Measurements from ENCODE around the gene CBLB.

Gene CBLB

DNA sequence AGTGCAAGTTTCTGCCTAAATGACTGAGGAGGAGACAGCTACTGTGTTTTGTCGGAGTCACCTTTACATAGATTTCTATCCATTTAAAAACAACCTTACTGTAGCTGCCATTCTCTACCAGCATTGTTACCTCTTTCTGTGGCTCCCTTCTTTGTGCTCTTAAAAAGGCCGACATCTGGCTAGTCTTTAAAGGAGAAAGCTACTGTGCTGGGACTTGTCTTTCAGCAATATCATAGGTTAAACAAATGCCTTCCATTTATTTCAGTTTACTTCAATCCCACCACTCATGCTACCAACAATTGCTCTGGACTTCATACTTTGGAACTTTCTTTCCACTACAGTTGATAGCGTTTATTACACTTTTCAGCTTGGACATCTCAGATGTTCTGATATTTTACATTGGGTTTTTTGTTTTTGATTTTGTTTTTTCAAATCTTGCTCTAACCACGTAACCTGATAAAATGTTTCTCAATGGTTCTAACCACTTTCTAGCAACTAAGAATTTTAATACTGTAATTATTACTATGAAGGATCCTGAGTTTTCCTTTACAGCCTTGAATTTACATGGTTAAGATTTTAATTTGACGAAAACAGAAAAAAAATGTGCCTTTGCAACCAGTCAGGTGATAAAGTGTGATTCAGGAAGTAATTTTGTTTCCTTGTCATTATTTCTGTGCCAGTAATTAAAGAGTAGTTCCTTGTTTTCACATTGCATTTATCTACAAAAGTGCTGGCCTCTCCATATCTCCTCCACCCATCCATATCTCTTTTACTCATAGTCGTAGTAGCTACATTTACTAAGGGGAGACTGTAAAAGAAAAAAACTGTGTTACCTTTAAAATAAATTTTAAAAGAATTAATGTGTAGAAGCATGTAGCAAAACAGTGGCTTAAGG is 1.3 kb upstream of the CBLB start:
- Histone ChIP-seq H3K27me3 (ENCODE audit: control insufficient read depth, insufficient read depth, low read length) (no peaks in the 10 kb centered on the region), H3K4me1 (ENCODE audit: control insufficient read depth, insufficient read depth, low read length) (no peaks in the 10 kb centered on the region; the same call in 1 of the 2 replicates), H3K27ac (ENCODE audit: low read length) (no peak overlapping the region), H3K4me3 (ENCODE audit: low read length) (no peak overlapping the region; the same call in 1 of the 2 replicates), H3K36me3 (ENCODE audit: control insufficient read depth, insufficient read depth, low read length) (no peaks in the 10 kb centered on the region), H3K9me3 (ENCODE audit: control insufficient read depth, insufficient read depth, low read length) (no peaks in the 10 kb centered on the region)
- no CpG with 5 or more reads among the region's 6 CpGs for WGBS (ENCODE audit: insufficient coverage, insufficient read length)
- no peak for DNase-seq (ENCODE audit: low read depth, low spot score)

DNA sequence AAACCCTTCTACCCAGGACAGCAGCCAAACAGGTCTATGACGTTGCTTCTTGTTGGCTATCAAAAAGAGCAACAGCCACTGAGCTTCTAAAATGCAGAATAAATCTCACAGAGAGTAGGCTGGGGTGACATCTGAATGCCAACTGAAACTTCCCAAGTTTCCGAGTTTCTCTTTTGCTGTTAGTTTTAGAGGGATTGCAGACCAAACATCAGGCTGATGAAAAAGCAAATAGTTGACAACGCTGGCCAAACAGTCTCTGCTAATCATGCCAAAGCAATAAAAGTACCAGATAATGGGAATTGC is 670 bp upstream of the CBLB start:
- DNase-seq (ENCODE audit: low read depth, low spot score): no peak
- Histone ChIP-seq H3K9me3 (ENCODE audit: control insufficient read depth, insufficient read depth, low read length) (no peaks in the 10 kb centered on the region), H3K36me3 (ENCODE audit: control insufficient read depth, insufficient read depth, low read length) (no peaks in the 10 kb centered on the region), H3K4me1 (ENCODE audit: control insufficient read depth, insufficient read depth, low read length) (no peaks in the 10 kb centered on the region; the same call in 1 of the 2 replicates), H3K27ac (ENCODE audit: low read length) (no peak overlapping the region), H3K27me3 (ENCODE audit: control insufficient read depth, insufficient read depth, low read length) (no peaks in the 10 kb centered on the region), H3K4me3 (ENCODE audit: low read length) (peak overlapping the region; percentile 81; the same call in 1 of the 2 replicates)
- WGBS (ENCODE audit: insufficient coverage, insufficient read length): no CpG with 5 or more reads among the region's 3 CpGs

DNA sequence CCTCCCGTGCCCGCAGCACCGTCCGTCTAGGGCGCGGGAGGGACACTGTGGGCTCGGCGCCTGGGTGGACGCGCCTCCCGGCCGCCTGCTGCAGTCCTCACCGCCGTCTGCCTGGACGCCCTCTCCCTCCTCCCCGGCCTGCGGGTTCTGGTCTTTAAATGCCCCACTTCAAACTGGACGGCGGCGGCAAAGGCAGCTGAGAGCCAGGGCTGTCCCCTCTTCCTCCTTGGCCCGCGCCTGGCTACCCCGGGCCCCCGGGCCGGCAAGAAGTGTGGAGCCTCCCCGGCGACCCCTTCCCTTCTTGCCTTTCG is 426 bp downstream of the CBLB start:
- Histone ChIP-seq H3K36me3 (ENCODE audit: control insufficient read depth, insufficient read depth, low read length) (no peaks in the 10 kb centered on the region), H3K9me3 (ENCODE audit: control insufficient read depth, insufficient read depth, low read length) (no peaks in the 10 kb centered on the region), H3K27me3 (ENCODE audit: control insufficient read depth, insufficient read depth, low read length) (no peaks in the 10 kb centered on the region), H3K27ac (ENCODE audit: low read length) (no peak overlapping the region), H3K4me3 (ENCODE audit: low read length) (peak overlapping the region; percentile 81), H3K4me1 (ENCODE audit: control insufficient read depth, insufficient read depth, low read length) (no peaks in the 10 kb centered on the region; the same call in 1 of the 2 replicates)
- WGBS (ENCODE audit: insufficient coverage, insufficient read length): no CpG with 5 or more reads among the region's 28 CpGs
- no peak for DNase-seq (ENCODE audit: low read depth, low spot score)

DNA sequence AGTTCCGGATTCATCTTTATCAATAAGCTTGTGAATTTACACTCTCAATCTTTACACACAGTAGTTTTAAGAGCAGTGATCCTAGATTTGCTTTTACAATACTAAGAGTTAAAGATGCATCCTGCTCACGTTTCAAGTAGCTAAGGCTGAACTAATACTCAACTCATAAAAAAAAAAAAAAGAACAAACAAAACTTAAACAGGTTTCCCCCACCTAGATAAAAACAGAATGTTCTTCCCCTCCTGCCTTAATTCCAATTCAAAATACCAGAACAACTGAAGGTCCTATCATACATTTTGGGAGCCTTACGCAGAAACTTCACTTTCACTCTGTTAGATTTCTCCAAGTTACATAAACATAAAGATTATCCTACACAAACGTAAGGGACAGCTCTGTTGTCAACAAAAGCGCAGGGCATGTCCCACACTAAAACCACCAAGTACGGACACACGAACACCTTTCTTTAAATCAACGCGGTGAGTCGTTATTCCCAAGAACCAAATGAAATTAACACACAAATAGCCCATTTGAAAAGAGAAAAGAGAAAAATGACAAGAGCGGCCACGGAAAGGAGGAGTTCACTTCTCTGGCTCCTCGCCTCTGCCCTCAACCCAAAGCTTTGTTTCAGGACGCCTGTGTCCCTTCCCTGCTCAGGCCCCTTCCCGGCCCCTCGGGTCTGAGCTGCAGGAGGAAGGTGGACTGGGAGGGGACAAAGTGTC is 941 bp downstream of the CBLB start:
- DNase-seq (ENCODE audit: low read depth, low spot score): no peak

DNA sequence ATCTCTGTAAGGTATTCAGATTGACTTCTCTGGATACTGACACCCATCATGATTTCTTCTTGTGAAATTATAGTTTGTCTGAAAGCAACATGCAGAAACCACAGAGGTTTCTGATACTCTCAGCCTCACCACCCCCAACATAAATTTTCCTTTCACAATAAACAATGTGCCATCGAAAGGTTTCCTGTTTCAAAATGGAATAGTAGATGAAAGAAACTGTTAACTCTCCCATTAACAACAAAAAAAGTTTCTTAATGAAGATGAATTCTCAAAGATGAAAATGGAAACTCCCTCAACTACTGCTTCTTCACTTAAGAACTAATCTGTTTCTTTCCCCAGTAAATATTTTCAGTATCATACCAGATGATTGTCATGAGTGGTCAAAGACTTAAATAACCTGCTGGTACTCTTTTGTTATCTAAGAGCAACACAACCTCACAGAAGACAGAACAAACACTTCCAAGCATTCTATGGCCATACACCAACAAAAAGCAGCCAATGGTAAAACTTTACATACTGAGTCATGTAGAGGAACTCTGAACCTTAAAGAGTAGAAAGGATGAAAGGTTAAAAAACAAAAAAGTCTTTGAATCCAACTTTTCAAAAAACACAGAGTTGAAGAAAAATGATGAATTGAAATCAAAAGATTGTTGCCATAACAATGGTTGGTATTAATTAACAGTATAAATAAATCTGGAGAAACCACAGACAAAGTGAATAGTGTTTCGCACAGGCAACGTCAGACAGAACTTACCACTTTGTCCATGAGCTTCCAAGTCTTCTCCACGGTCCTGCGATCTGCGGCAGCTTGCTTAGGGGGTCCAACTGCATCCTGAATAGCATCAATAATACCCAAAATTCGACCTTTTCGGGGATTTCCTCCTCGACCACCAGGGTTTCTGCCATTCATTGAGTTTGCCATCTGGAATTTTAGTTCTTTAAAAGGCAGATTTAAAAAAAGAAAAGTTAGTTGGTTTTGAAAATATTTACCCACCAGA is 1.9 kb downstream of the CBLB start:
- no peaks in the 10 kb centered on the region; the same call in 1 of the 2 replicates for H3K4me1 ChIP-seq (ENCODE audit: control insufficient read depth, insufficient read depth, low read length)
- DNase-seq (ENCODE audit: low read depth, low spot score): no peak
- no peaks in the 10 kb centered on the region for H3K36me3 ChIP-seq (ENCODE audit: control insufficient read depth, insufficient read depth, low read length)
- H3K27ac ChIP-seq (ENCODE audit: low read length): no peak overlapping the region
- H3K9me3 ChIP-seq (ENCODE audit: control insufficient read depth, insufficient read depth, low read length): no peaks in the 10 kb centered on the region
- no peak overlapping the region for H3K4me3 ChIP-seq (ENCODE audit: low read length)
- no CpG with 5 or more reads among the region's 9 CpGs for WGBS (ENCODE audit: insufficient coverage, insufficient read length)
- H3K27me3 ChIP-seq (ENCODE audit: control insufficient read depth, insufficient read depth, low read length): no peaks in the 10 kb centered on the region

More for the DNA sequence above, 941 bp downstream of the CBLB start:
- H3K4me3 ChIP-seq (ENCODE audit: low read length): peak overlapping the region; percentile 81
- no CpG with 5 or more reads among the region's 16 CpGs for WGBS (ENCODE audit: insufficient coverage, insufficient read length)
- H3K27me3 ChIP-seq (ENCODE audit: control insufficient read depth, insufficient read depth, low read length): no peaks in the 10 kb centered on the region
- no peaks in the 10 kb centered on the region; the same call in 1 of the 2 replicates for H3K4me1 ChIP-seq (ENCODE audit: control insufficient read depth, insufficient read depth, low read length)
- no peaks in the 10 kb centered on the region for H3K36me3 ChIP-seq (ENCODE audit: control insufficient read depth, insufficient read depth, low read length)
- H3K9me3 ChIP-seq (ENCODE audit: control insufficient read depth, insufficient read depth, low read length): no peaks in the 10 kb centered on the region
- no peak overlapping the region for H3K27ac ChIP-seq (ENCODE audit: low read length)

DNA sequence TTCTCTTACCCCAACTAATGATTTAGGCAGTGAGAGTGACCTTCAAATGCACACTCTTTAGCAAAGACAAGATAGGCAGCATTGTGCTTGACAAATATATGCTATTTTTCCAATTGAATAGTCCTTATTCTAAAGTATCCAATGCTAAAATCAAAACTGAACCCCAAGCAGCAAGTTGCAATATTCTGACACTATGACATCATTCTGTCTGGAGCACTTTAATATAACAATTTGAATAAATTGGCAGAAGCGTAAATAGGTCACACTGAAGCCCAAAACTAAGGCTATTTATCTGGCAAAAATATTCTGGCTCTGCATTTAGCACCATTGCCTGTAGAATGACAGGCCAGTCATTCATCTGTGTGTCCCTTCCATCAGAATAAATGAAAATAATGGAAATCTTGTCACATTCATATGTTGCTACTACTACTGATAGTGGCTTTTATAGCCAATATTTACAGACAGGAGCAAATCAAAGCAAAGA is 2.9 kb downstream of the CBLB start:
- Histone ChIP-seq H3K27me3 (ENCODE audit: control insufficient read depth, insufficient read depth, low read length) (no peaks in the 10 kb centered on the region), H3K4me3 (ENCODE audit: low read length) (no peak overlapping the region), H3K4me1 (ENCODE audit: control insufficient read depth, insufficient read depth, low read length) (no peaks in the 10 kb centered on the region; the same call in 1 of the 2 replicates), H3K36me3 (ENCODE audit: control insufficient read depth, insufficient read depth, low read length) (no peaks in the 10 kb centered on the region), H3K27ac (ENCODE audit: low read length) (no peak overlapping the region), H3K9me3 (ENCODE audit: control insufficient read depth, insufficient read depth, low read length) (no peaks in the 10 kb centered on the region)
- DNase-seq (ENCODE audit: low read depth, low spot score): no peak
- no CpG with 5 or more reads among the region's 1 CpG for WGBS (ENCODE audit: insufficient coverage, insufficient read length)

DNA sequence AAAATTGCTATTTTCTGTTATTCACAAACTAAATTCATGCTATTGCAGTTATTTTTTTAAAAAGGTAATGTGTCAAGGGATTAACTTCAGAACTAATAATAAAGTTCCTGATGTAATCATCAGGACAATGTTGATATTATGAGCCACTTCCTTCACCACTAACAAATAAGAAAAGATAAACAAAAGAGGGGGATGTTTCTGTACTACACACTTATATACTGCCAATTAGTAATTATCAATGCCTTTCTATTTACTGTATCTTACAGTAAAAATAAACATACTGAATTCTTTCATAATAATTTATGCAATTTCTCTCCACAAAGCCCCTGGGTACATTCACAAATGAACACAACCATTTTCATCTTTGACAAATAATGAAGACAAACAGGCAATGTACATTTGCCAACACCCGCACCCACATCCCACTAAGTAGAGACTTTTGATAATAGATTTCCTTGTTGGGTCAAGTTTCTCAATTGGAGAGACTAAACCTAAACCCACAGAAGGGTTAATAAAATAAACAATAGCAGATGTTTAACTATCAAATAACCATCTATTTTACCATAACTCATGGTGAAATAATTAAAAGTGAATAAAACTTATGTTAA is 3.7 kb downstream of the CBLB start:
- Histone ChIP-seq H3K4me1 (ENCODE audit: control insufficient read depth, insufficient read depth, low read length) (no peaks in the 10 kb centered on the region; the same call in 1 of the 2 replicates), H3K36me3 (ENCODE audit: control insufficient read depth, insufficient read depth, low read length) (no peaks in the 10 kb centered on the region), H3K4me3 (ENCODE audit: low read length) (no peak overlapping the region), H3K27ac (ENCODE audit: low read length) (no peak overlapping the region), H3K9me3 (ENCODE audit: control insufficient read depth, insufficient read depth, low read length) (no peaks in the 10 kb centered on the region), H3K27me3 (ENCODE audit: control insufficient read depth, insufficient read depth, low read length) (no peaks in the 10 kb centered on the region)
- no CpG with 5 or more reads among the region's 1 CpG for WGBS (ENCODE audit: insufficient coverage, insufficient read length)
- no peak for DNase-seq (ENCODE audit: low read depth, low spot score)

DNA sequence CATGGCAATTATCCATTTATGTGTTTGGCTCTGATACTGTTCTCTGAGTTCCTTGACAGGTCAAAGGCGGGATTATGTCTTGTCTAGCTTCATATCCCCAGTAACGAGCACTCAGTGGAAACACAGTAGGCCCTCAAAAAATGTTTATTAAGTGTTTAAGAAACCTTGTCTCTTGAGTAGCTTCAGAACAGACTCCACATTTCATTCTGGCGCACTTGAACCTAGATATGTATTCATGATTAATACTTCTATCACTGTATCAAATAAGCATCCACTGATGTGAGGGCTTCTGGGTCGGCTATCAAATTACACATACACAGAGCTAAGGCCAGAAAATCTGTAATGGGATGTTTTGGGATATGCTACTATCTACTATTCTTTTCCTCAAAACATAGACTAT is 4.6 kb downstream of the CBLB start:
- no peaks in the 10 kb centered on the region; the same call in 1 of the 2 replicates for H3K4me1 ChIP-seq (ENCODE audit: control insufficient read depth, insufficient read depth, low read length)
- H3K27ac ChIP-seq (ENCODE audit: low read length): no peak overlapping the region
- no peak for DNase-seq (ENCODE audit: low read depth, low spot score)
- no peaks in the 10 kb centered on the region for H3K36me3 ChIP-seq (ENCODE audit: control insufficient read depth, insufficient read depth, low read length)
- H3K4me3 ChIP-seq (ENCODE audit: low read length): no peak overlapping the region
- no CpG with 5 or more reads among the region's 4 CpGs for WGBS (ENCODE audit: insufficient coverage, insufficient read length)
- H3K27me3 ChIP-seq (ENCODE audit: control insufficient read depth, insufficient read depth, low read length): no peaks in the 10 kb centered on the region
- no peaks in the 10 kb centered on the region for H3K9me3 ChIP-seq (ENCODE audit: control insufficient read depth, insufficient read depth, low read length)

DNA sequence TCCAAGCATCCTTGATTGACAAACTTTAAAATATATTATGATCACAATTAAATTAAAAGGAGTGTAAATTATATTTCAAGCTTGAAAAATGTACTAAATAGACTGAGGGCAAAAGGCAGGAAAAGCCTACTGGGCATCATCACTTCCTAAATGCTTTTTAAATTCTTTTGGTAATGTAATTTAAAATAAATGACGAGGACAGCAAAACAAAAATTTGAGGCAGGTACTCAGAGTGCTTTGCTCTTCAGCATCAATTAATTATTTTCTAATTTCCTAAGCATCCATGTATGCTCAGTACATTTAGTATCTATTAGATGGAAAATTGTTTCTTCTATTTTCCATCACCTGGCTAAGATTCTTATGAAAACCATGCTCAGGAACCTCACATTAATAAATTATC is 5.2 kb downstream of the CBLB start:
- H3K36me3 ChIP-seq (ENCODE audit: control insufficient read depth, insufficient read depth, low read length): no peaks in the 10 kb centered on the region
- no CpG with 5 or more reads among the region's 1 CpG for WGBS (ENCODE audit: insufficient coverage, insufficient read length)
- H3K4me3 ChIP-seq (ENCODE audit: low read length): no peak overlapping the region
- DNase-seq (ENCODE audit: low read depth, low spot score): no peak
- H3K9me3 ChIP-seq (ENCODE audit: control insufficient read depth, insufficient read depth, low read length): no peaks in the 10 kb centered on the region
- H3K27ac ChIP-seq (ENCODE audit: low read length): no peak overlapping the region
- H3K27me3 ChIP-seq (ENCODE audit: control insufficient read depth, insufficient read depth, low read length): no peaks in the 10 kb centered on the region
- no peaks in the 10 kb centered on the region; the same call in 1 of the 2 replicates for H3K4me1 ChIP-seq (ENCODE audit: control insufficient read depth, insufficient read depth, low read length)
